UCSD-AML1 (cell line): ENCODE results near the gene C9orf152.
"Not testable (repeated sequence)": the region's sequence is repeated elsewhere in the genome, so short reads cannot be mapped to it uniquely, and the experiment has no call there.

ENCODE experiments used
- DNase-seq: peaks from one replicate; lab custom pipeline; 2025; ENCODE audit not compliant: unreplicated experiment; lab: John Stamatoyannopoulos, UW

Gene C9orf152

GRCh38 chr9:110208031-110208430 lies at the start of gene C9orf152:
Gene C9orf152, minus strand, starts transcription at chr9:110208159. Its CDS starts 580 bp downstream, at chr9:110207579.
- no peak for DNase-seq

GRCh38 chr9:110257097-110257841 lies 49.3 kb upstream of the C9orf152 start:
- DNase-seq = peak; percentile 54

- peak; percentile 99 for DNase-seq
Observed at GRCh38 chr9:110256380-110257096, 48.6 kb upstream of the C9orf152 start, which contains the start of gene TXN. Gene TXN, minus strand, starts transcription at chr9:110256507. Its CDS starts 72 bp downstream, at chr9:110256435.

- peak; percentile 71 for DNase-seq
Observed at GRCh38 chr9:110255463-110256379, 47.8 kb upstream of the C9orf152 start.

- DNase-seq = no peak
Observed at GRCh38 chr9:110255034-110255462, 47.1 kb upstream of the C9orf152 start.

- DNase-seq = no peak
Observed at GRCh38 chr9:110254500-110254899, 46.5 kb upstream of the C9orf152 start.

- DNase-seq = no peak
Observed at GRCh38 chr9:110252509-110253139, 44.7 kb upstream of the C9orf152 start.

- DNase-seq = not testable (repeated sequence)
Observed at GRCh38 chr9:110251770-110252169, 43.8 kb upstream of the C9orf152 start.

- DNase-seq = no peak
Observed at GRCh38 chr9:110251212-110251611, 43.3 kb upstream of the C9orf152 start.

- DNase-seq = no peak
Observed at GRCh38 chr9:110249603-110250002, 41.6 kb upstream of the C9orf152 start.

GRCh38 chr9:110248361-110248760 lies 40.4 kb upstream of the C9orf152 start:
- no peak for DNase-seq

GRCh38 chr9:110246214-110246613 lies 38.3 kb upstream of the C9orf152 start:
- DNase-seq = no peak

- DNase-seq = no peak
Observed at GRCh38 chr9:110244616-110245015, 36.7 kb upstream of the C9orf152 start.

GRCh38 chr9:110241858-110242321 lies 33.9 kb upstream of the C9orf152 start:
- no peak for DNase-seq

- no peak for DNase-seq
Observed at GRCh38 chr9:110241260-110241857, 33.4 kb upstream of the C9orf152 start.

- no peak for DNase-seq
Observed at GRCh38 chr9:110240198-110240597, 32.2 kb upstream of the C9orf152 start.

- DNase-seq = no peak
Observed at GRCh38 chr9:110228321-110228720, 20.4 kb upstream of the C9orf152 start.

- no peak for DNase-seq
Observed at GRCh38 chr9:110224583-110224982, 16.6 kb upstream of the C9orf152 start.

GRCh38 chr9:110220809-110221208 lies 12.8 kb upstream of the C9orf152 start:
- DNase-seq = no peak

- DNase-seq = no peak
Observed at GRCh38 chr9:110217656-110218099, 9.7 kb upstream of the C9orf152 start.
